Measurements from ENCODE around the gene SMR3A.

GRCh38 chr4:70359115-70359661 is 1.4 kb upstream of the SMR3A start:
- TF ChIP-seq TCF12 (IDR thresholded peaks at IDR 0.05) (no peak), CTCF (IDR thresholded peaks at IDR 0.05) (no peak), REST (IDR thresholded peaks at IDR 0.05; ENCODE audit: low read depth, low read length) (no peak), RFX5 (IDR thresholded peaks at IDR 0.05; ENCODE audit: low read length) (no peak), RCOR1 (IDR thresholded peaks at IDR 0.05; ENCODE audit: low read length) (no peak), TAF1 (IDR thresholded peaks at IDR 0.05; ENCODE audit: borderline replicate concordance, low read depth, low read length) (no peak)
